AML-193 (cell line): ENCODE data around the gene NCAPD3.

Experiments used
- DNase-seq, 2 experiments: peaks; one replicate each; lab custom pipeline; 2025; lab: John Stamatoyannopoulos, UW

NCAPD3 gene

DNA sequence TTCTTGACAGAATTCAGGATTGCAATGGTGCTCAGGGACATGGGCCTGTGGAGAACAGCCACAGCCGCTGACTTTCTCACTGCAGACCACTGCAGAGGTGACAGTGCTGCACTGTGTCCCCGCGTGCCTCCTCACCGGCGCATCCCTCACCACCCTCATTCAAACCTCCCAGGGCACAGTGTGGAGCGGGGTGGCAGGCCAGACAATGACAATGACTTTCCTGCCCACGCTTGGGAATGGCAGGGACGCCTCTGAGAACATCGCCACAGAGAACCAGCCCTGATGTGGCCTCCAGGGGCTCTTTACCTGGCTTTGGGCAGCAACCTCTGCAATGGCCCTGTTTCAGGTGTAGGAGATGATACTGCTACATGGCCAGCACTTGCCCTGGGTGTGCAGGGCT is 65.7 kb downstream of the NCAPD3 start:
- no peak for DNase-seq

DNA sequence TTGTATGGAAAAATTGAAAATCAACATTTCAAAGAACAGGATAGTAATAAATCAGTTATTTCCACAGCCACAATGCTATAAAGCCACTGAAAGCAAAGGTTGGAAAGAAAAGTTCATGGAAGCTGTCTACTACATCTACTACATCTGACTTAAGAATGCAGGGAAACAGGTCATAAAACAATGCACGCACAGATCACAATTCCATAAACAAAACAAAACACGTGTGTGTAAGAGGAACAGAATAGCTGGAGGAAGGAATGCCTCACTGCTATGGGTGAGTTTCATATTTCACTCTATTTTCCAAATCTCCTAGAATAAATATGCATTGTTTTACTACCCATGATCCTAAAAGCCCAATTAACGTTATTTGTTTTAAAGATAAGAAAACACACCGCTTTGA is 66.3 kb downstream of the NCAPD3 start:
- no peak for DNase-seq

DNA sequence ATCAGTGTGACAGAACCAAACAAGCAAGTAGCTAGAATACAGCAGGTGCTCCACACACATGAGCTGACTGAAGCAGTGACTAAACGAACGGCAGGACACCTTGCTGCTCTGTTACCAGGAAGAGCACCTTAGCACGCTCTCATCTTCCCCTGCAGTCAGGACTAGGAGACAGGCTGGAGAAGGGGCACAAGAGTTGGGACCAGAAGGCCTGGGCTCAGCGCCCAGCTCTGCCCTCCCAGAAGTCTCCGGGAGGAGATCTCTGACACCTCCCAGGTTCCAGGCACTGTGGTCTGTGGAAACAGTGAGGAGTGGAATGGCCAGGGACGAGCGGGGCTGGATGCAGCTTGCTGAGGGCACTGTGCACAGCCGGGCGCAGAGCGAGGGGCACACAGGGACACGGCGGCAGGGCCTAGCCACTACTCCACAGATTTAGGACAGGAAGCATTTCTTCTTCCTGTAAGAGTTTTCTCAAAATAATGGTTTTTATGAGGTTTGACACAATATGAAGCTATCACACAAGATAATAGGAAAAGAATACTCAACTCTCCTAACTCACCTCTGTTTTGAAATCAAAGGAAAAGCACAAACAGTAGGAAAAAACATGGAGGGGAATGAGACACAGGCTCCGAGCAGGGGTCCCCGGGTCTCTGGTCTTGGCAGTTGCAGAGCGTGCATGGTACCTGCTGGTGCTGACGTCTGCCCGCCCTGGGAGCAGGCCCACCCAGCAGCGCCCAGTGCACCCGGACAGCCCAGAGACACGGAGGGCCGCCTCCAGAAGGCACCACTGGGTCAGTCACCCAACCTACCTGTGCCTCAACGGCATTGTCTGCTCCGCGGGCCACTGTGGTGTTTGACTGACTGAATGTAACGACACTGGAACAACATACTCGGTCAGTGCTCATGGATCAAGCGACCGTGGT is 67.6 kb downstream of the NCAPD3 start:
- no peak for DNase-seq

DNA sequence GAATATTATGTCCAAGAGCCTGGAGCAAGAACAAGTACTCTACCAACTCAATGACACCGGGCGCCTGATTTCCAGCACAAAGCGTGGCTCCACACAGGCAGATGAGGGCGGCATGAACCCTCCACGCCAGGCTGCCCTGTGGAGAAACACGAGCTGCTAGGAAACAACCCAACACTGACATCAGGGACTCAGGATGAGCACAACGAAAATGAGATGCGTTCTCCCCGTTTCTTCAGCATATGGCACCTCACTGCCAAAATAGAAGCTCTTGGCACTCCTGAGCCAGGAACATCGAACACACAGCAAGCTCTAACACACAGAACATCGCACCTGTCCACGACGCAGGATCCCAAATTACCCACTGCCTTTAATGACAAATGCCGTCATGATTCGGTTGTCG is 68.3 kb downstream of the NCAPD3 start:
- no peak for DNase-seq

DNA sequence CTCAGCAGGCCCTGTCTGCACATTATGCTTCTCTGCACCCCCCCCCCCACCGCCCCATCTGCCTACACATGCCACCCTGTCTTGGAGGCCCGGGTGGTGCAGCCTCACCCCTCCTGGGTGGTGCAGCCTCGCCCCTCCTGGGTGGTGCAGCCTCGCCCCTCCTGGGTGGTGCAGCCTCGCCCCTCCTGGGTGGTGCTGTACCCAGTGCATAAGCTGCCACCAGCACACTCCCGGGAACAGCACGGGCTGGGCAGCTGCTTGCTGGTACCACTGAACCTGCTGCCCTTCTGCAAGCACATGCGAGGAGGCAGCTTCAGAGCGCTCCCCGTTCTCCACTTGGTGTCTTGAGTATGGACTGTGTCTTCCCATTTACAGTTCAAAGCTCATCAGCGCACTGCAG is 69.3 kb downstream of the NCAPD3 start:
- no peak for DNase-seq

DNA sequence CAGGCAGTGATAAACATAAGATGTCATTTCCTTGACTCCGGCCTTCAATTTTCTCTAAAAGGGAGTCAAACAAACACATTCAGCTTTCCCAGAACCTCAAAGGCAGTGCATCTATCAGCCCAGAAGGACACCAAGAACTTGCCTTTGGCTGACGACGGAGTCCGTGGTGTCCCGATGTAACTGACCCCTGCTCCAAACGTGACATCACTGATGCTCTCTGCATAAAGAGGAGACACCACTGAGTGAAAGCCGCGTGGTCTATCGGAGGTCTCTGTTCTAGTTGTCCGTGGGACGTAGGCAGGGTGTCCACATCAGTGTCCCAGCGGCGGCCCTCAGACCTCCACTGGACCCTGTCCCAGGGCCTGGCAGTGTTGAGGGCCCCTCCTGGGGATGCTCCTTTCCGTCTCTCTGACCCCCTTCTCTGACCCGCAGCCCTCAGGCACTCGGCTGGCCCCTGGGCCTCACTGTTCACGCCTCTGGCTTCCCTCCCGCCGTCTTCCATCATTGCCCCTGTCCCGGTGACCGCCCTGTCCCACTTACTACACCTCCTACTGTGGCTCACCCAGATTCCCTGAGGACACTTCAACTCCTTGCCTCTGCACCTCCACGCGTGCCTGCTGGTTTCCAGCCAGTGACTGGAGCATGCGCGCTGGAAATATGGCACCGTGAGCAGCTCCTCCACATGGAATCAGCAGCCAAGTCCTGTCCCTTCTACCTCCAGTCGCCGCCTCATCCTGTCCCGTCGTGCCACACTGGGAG is 70.4 kb downstream of the NCAPD3 start:
- DNase-seq, result no peak

DNA sequence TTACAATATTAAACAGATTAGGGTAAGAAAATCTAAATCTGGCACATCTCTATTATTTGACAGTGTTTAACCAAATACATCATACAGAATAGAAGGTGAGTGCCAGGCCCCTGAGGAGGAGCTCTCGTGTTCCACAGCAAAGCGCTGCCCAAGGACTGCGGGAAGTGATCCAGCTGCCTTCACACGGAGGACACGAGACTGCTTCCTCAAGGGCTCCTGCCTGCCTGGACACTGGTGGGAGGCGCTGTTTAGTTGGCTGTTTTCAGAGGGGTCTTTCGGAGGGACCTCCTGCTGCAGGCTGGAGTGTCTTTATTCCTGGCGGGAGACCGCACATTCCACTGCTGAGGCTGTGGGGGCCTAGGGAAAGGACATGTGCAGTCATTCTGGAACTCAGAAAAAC is 71.1 kb downstream of the NCAPD3 start:
- DNase-seq, result no peak

DNA sequence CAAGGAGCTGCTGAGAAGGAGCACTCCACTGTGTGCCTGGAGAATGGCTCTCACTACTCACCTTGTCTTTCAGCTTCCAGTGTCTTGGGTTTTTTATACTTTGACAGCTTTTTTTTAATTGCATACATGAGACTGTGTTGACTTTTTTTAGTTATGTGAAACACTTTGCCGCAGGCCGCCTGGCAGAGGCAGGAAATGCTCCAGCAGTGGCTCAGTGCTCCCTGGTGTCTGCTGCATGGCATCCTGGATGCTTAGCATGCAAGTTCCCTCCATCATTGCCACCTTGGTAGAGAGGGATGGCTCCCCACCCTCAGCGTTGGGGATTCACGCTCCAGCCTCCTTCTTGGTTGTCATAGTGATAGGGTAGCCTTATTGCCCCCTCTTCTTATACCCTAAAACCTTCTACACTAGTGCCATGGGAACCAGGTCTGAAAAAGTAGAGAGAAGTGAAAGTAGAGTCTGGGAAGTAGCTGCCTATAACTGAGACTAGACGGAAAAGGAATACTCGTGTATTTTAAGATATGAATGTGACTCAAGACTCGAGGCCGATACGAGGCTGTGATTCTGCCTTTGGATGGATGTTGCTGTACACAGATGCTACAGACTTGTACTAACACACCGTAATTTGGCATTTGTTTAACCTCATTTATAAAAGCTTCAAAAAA is 72.6 kb downstream of the NCAPD3 start:
- DNase-seq, result no peak

DNA sequence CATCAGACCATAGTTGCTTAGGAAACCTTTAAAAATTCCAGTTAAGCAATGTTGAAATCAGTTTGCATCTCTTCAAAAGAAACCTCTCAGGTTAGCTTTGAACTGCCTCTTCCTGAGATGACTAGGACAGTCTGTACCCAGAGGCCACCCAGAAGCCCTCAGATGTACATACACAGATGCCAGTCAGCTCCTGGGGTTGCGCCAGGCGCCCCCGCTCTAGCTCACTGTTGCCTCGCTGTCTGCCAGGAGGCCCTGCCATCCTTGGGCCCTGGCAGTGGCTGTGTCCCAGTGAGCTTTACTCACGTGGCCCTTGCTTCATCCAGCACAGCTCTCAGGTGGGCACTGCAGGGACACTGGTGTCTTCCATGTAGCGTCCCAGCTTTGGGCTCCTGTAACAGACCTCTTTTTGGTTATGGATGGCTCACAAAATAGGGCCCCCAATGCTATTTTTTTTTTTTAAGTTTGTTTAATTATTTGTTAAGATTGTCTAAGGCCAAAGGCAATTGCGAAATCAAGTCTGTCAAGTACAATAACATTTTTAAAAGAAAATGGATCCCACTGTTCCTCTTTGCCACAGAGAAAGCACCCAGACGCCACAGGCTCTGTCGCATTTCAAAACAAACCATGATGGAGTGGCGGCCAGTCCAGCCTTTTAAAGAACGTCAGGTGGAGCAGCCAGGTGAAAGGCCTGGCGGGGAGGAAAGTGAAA is 73.4 kb downstream of the NCAPD3 start:
- no peak for DNase-seq

DNA sequence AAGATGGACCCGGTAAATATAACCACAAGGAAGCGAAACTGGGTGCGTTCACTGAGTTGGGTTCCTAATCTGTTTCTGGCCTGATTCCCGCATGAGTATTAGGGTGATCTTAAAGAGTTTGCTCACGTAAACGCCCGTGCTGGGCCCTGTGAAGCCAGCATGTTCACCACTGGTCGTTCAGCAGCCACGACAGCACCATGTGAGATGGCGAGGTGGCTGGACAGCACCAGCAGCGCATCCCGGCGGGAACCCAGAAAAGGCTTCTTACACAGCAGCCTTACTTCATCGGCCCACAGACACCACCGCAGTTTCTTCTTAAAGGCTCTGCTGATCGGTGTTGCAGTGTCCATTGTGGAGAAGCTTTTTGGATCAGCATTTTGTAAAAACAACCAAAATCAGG is 74.4 kb downstream of the NCAPD3 start:
- no peak for DNase-seq

DNA sequence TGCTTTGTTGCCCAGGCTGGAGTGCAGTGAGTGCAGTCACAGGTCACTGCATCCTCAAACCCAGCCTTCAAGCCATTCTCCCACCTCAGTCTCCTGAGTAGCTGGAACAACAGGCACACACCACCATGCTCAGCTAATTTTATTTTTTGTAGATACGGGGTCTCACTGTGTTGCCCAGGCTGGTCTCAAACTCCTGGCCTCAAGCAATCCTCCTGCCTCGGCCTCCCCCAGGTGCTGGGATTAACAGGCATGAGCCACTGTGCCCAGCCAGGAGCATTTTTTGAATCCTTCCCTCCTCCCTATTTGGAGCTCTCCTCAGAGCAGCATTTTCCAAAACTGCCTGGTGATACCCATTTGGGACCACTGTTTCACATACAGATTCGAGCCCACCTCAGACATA is 77.2 kb downstream of the NCAPD3 start:
- DNase-seq, result no peak

DNA sequence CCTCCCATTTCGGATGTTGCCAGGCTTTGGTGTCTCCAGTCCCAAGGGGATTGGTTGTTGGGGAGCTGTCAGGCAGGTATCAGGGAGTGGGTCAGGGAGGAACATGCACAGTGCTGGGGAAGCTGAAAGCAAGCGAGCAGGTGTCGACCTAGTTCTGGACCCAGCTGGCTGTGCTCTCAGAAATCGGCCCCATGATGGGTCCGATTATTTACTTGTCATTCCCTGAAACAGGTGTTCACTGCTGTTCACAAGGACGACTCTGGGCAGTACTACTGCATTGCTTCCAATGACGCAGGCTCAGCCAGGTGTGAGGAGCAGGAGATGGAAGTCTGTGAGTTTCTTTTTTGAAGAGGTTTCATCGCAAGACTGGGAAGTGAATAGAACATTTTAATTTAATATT is 78.1 kb downstream of the NCAPD3 start:
- no peak for DNase-seq

DNA sequence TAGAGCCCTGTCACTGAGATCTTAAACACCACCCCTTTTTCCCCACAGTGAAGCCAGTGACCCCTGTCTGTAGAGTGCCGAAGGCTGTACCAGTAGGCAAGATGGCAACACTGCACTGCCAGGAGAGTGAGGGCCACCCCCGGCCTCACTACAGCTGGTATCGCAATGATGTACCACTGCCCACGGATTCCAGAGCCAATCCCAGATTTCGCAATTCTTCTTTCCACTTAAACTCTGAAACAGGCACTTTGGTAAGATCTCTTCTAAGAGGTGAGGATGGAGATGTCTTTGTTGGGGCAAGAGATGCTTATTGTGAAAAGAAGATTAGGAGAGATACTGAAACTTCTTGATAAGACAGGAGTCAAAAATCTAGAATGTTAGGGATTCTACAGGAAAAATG is 79.0 kb downstream of the NCAPD3 start:
- DNase-seq, result no peak

DNA sequence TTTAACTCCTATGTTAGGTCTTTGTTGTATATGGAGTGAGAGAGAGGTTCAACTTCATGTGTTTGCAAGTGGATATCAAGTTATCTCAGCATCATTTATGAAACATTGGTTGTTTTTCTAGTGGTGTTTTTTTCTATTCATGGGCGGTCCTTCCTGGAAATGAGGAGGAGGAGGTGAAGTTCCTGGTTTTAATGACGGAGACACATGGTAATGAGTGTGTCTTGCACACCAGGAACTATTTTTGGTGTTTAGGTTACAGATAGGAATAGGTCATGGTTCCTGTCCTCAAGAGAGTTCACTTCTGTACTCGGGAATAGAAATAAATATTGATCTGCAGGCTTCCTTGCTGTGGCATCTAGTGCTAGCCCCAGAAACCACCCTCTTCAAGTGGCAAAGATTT is 80.0 kb downstream of the NCAPD3 start:
- no peak for DNase-seq

DNA sequence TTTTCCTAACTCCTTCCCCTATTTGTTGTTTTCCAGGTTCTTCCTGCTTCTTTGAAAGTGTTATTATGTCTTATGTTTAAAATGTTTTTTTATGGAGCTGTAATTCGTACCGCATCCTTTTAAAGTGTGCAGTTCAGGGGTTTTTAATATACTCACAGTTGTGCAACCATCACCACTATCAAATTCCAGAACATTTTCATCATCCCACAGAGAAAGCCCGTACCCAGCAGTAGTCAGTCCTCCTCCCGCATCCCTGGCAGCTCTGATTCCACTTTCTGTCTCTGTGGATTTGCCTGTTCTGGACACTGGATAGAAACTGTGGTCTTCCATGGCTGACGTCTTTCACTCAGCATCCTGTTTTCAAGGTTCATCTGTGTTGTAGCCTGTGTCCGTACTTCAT is 81.2 kb downstream of the NCAPD3 start:
- no peak for DNase-seq

DNA sequence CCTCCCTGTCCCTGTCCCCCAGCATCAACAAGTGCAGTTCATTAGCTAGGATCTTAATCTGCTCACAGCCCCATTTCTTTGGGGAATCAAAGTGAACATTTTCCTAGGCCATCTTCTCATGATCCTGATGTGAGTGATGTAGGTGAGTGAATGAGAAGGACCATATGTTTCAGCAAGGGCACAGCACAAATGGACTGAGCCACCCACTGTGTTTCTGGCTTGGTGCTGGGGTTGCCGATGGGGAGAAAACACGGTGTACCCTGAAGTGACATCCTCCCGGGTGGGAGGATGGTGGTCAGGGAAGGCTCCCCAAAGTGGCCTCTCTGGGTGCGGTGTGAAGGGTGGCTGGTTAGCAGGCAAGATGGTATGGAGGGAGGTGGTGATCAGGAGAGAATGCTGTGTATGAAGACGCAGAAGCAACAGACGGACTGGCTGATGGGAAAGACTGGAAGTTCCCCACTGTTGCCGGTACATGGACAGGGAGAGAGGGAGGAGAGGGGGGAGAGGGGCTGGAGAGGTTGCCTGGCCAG is 82.7 kb downstream of the NCAPD3 start:
- no peak for DNase-seq

DNA sequence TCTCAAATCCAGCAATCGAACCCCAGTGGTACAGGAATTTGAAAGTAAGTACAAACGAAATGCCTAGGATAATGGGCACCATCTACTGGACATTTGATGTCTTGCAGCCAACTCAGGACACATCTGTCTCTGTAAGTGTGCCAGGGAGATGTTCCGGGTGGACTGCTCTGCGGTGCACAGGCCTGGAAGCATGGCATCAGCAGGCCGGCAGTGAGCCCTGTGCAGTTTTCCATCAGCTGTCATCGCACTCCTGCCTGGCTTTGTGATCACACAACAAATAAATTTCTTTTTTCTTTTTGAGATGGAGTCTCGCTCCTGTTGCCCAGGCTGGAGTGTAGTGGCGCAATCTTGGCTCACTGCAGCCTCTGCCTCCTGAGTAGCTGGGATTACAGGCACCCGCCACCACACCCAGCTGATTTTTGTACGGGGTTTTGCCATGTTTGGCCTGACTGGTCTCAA is 83.9 kb downstream of the NCAPD3 start:
- DNase-seq, result peak; percentile 39 to 40

DNA sequence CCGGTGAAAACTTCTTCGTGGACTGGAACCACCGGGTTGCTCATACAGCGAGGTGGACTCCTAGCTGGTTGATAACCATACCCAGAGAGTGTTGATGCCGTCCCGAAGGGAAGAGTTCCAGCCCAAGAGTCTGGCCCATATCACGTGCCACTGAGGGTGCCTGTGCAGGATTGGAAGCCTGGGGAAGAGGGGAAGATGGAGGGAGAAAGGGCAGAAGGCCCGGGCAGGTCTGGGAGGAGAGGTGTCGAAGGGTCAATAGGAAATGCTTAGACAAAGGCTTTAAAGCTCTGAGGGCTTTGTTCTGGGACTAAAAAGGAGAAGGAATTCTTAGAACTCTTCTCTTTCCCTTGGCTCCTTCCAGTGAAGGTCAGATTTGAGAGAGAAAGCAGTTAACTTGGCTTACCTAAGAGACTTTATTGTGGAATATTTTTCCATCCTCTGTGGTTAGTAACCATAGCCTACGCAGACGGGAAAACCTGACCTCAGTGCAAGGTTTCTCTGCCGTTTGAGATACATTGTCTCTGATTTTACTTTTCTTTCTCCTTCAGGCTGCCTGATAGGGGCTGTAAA is 84.4 kb downstream of the NCAPD3 start:
- DNase-seq, result no peak

DNA sequence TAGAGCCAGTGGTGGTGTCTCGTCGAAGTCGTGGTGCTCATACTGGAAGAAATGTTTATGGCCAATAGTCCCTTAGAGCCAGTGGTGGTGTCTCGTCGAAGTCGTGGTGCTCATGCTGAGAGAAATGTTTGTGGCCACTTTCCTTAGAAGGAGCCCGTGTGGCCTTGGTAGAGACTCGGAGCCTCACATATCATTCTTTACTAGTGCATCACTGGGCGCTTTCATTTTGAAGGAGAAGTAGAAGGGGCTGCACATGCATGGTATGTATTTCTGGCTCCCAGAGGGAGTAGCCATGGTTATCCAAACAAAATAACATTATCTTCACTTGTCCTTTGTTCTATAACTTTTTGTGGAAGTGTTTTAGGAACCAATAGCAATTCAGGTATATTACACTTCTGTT is 85.4 kb downstream of the NCAPD3 start:
- no peak for DNase-seq

DNA sequence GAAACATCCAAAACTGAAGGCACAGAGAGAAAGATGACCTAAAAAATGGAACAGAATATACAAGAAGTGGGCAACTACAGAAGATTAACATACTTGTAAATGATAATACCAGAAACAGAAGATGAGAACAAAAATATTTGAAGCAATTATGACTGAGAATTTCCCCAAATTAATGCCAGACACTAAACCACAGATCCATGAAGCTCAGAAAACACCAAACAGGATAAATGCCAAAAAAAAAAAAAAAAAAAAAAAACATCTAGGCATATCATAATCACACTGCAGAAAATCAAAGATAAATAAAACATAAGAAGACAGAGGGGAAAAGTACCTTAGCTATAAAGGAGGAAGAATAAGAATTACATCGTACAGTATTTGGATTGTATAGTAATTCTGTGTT is 89.6 kb downstream of the NCAPD3 start:
- no peak for DNase-seq

DNA sequence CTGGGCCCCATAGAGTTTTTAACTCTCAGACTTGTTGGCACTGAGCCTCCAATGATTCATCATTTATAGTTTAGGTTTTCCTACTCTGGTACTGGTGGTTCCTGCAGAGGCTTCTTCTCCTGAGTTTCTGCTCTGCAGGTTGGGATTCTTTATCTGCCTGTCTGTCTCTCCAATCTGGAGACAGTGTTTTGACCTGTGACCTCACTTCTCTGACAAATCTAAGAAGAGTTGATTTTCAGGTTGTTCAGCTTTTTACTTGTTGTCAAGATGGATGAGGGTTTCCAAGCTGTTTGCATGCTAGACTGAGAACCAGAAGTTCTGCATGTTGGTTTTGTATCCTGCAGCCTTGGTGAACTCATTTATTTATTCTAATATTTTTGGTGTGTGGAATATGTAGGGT is 91.0 kb downstream of the NCAPD3 start:
- no peak for DNase-seq
